GM12891 (cell line): ENCODE measurements around the gene PDZD2.

Experiments
- POLR2A ChIP-seq: IDR thresholded peaks from 2 replicates; pipeline ENCODE4 v1.6.1; 2011; ENCODE audit warnings: low read depth, low read length, control low read depth
- POLR2AphosphoS5 ChIP-seq: IDR thresholded peaks from 2 replicates; pipeline ENCODE4 v1.6.1; 2011; ENCODE audit warnings: low read depth, low read length, control low read depth
- SPI1 ChIP-seq: IDR thresholded peaks from 2 replicates; pipeline ENCODE4 v1.6.1; 2011; ENCODE audit warnings: low read depth, low read length, control low read depth

DNA sequence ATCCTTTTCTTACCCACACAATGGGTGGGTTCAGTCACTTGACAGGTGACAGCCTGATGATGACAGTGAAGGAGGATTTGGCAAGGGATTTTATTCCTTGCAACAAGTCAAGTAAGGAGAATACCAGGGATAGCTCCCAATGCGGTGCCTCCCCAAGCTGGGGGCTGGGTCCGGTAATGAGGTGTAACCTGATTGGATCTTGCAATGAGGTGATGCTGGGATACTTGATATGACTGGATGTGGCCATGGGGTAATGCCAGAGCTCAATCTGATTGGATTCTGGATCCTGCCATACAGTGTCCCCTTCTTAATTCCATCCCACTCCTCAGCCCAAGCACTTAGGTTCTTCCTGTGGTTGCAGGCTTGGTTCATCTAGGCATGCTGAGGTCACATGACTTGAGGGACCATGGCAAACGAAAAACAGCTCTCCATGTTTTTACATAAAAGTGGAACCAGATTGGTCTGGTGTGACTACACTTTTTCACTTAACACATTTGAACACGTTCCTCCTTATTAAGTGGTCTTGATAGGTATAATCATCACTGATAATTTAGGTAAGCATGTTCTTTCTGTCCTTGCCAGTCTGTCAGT, 181.1 kb downstream of the PDZD2 start:
- TF ChIP-seq SPI1 (no peak), POLR2AphosphoS5 (no peak), POLR2A (no peak)
